NB4 (cell line): ENCODE results near the gene OSBPL2.

Source experiments
- CTCF ChIP-seq: IDR thresholded peaks from one replicate; pipeline ENCODE4 v1.5.1; 2012; ENCODE audit warnings: low read depth, low read length
- MAX ChIP-seq: IDR thresholded peaks from 2 replicates; pipeline ENCODE4 v1.6.1; 2011; ENCODE audit warnings: low read depth, low read length

- TF ChIP-seq MAX, result no peak
- no peak for TF ChIP-seq CTCF
Observed at GRCh38 chr20:62215020-62215990, 23.0 kb upstream of the OSBPL2 start.
